HEK293 (cell line): ENCODE results near the gene PIK3R2.

ENCODE experiments used
- EGR2 ChIP-seq: fragments of 450-650 bp; formaldehyde crosslinking; IDR thresholded peaks from 2 replicates; pipeline ENCODE4 v1.5.1; 2016; ENCODE audit warnings: low read depth, missing biosample characterization, missing genetic modification characterization
- FEZF1 ChIP-seq: fragments of 450-650 bp; formaldehyde crosslinking; IDR thresholded peaks from 2 replicates; pipeline ENCODE4 v1.5.1; 2016; ENCODE audit warnings: missing biosample characterization, missing genetic modification characterization
- OSR2 ChIP-seq: fragments of 450-650 bp; formaldehyde crosslinking; IDR thresholded peaks from 2 replicates; pipeline ENCODE4 v1.5.1; 2016; ENCODE audit warnings: missing biosample characterization, missing genetic modification characterization
- REPIN1 ChIP-seq: fragments of 450-650 bp; formaldehyde crosslinking; IDR thresholded peaks from 2 replicates; pipeline ENCODE4 v1.5.1; 2017; ENCODE audit warnings: missing biosample characterization, missing genetic modification characterization, low read depth
- SCRT2 ChIP-seq: fragments of 450-650 bp; formaldehyde crosslinking; IDR thresholded peaks from 2 replicates; pipeline ENCODE4 v1.5.1; 2016; ENCODE audit warnings: missing biosample characterization, missing genetic modification characterization
- YY1 ChIP-seq: fragments of 450-650 bp; formaldehyde crosslinking; IDR thresholded peaks from 2 replicates; pipeline ENCODE4 v1.5.1; 2018; ENCODE audit warnings: missing biosample characterization, missing genetic modification characterization
- ZBTB8A ChIP-seq: fragments of 450-650 bp; formaldehyde crosslinking; IDR thresholded peaks from 2 replicates; pipeline ENCODE4 v1.5.1; 2016; ENCODE audit warnings: missing biosample characterization, missing genetic modification characterization
- ZIC2 ChIP-seq: fragments of 450-650 bp; formaldehyde crosslinking; IDR thresholded peaks from 2 replicates; pipeline ENCODE4 v1.5.1; 2016; ENCODE audit warnings: missing biosample characterization, missing genetic modification characterization
- ZNF132 ChIP-seq: fragments of 450-650 bp; formaldehyde crosslinking; IDR thresholded peaks from 2 replicates; pipeline ENCODE4 v1.5.1; 2017; ENCODE audit warnings: missing biosample characterization, missing genetic modification characterization, borderline replicate concordance
- ZNF133 ChIP-seq: fragments of 450-650 bp; formaldehyde crosslinking; IDR thresholded peaks from 2 replicates; pipeline ENCODE4 v1.5.1; 2016; ENCODE audit warnings: missing biosample characterization, missing genetic modification characterization
- ZNF2 ChIP-seq: fragments of 450-650 bp; formaldehyde crosslinking; IDR thresholded peaks from 2 replicates; pipeline ENCODE4 v1.5.1; 2016; ENCODE audit warnings: missing biosample characterization, missing genetic modification characterization
- ZNF248 ChIP-seq: fragments of 450-650 bp; formaldehyde crosslinking; IDR thresholded peaks from 2 replicates; pipeline ENCODE4 v1.5.1; 2017; ENCODE audit warnings: missing biosample characterization, missing genetic modification characterization
- ZNF266 ChIP-seq: fragments of 450-650 bp; formaldehyde crosslinking; IDR thresholded peaks from 2 replicates; pipeline ENCODE4 v1.5.1; 2016; ENCODE audit warnings: missing biosample characterization, missing genetic modification characterization, low read depth
- ZNF335 ChIP-seq: fragments of 450-650 bp; formaldehyde crosslinking; conservative IDR thresholded peaks from 2 replicates; pipeline ENCODE4 v1.5.1; 2016; ENCODE audit warnings: missing biosample characterization, missing genetic modification characterization
- ZNF473 ChIP-seq: fragments of 450-650 bp; formaldehyde crosslinking; IDR thresholded peaks from 2 replicates; pipeline ENCODE4 v1.5.1; 2017; ENCODE audit warnings: missing biosample characterization, missing genetic modification characterization
- ZNF585B ChIP-seq: fragments of 450-650 bp; formaldehyde crosslinking; IDR thresholded peaks from 2 replicates; pipeline ENCODE4 v1.5.1; 2016; ENCODE audit warnings: missing biosample characterization, missing genetic modification characterization
- ZNF777 ChIP-seq: fragments of 450-650 bp; formaldehyde crosslinking; IDR thresholded peaks from 2 replicates; pipeline ENCODE4 v1.5.1; 2017; ENCODE audit warnings: missing biosample characterization, missing genetic modification characterization, borderline replicate concordance
- TF ChIP-seq, protein P1 (sequence below): fragments of 450-650 bp; formaldehyde crosslinking; IDR thresholded peaks from 2 replicates; pipeline ENCODE4 v1.5.1; 2016; ENCODE audit warnings: missing biosample characterization, missing genetic modification characterization, low read depth
- TF ChIP-seq, protein P2 (sequence below): fragments of 450-650 bp; formaldehyde crosslinking; IDR thresholded peaks from 2 replicates; pipeline ENCODE4 v1.5.1; 2017; ENCODE audit warnings: missing biosample characterization, missing genetic modification characterization
- TF ChIP-seq, protein P3 (sequence below): fragments of 450-650 bp; formaldehyde crosslinking; IDR thresholded peaks from 2 replicates; pipeline ENCODE4 v1.5.1; 2016; ENCODE audit warnings: missing biosample characterization, missing genetic modification characterization
- TF ChIP-seq, protein P4 (sequence below): fragments of 450-650 bp; formaldehyde crosslinking; IDR thresholded peaks from 2 replicates; pipeline ENCODE4 v1.5.1; 2016; ENCODE audit warnings: missing biosample characterization, missing genetic modification characterization
- TF ChIP-seq, protein P5 (sequence below): fragments of 450-650 bp; formaldehyde crosslinking; IDR thresholded peaks from 2 replicates; pipeline ENCODE4 v1.5.1; 2016; ENCODE audit warnings: missing biosample characterization, missing genetic modification characterization
- TF ChIP-seq, protein P6 (sequence below): fragments of 450-650 bp; formaldehyde crosslinking; IDR thresholded peaks from 2 replicates; pipeline ENCODE4 v1.5.1; 2016; ENCODE audit warnings: missing biosample characterization, missing genetic modification characterization
- TF ChIP-seq, protein P7 (sequence below): fragments of 450-650 bp; formaldehyde crosslinking; optimal IDR thresholded peaks from 2 replicates; pipeline ENCODE3; 2016; ENCODE audit warnings: missing biosample characterization, mild to moderate bottlenecking, missing genetic modification characterization

PIK3R2 gene

DNA sequence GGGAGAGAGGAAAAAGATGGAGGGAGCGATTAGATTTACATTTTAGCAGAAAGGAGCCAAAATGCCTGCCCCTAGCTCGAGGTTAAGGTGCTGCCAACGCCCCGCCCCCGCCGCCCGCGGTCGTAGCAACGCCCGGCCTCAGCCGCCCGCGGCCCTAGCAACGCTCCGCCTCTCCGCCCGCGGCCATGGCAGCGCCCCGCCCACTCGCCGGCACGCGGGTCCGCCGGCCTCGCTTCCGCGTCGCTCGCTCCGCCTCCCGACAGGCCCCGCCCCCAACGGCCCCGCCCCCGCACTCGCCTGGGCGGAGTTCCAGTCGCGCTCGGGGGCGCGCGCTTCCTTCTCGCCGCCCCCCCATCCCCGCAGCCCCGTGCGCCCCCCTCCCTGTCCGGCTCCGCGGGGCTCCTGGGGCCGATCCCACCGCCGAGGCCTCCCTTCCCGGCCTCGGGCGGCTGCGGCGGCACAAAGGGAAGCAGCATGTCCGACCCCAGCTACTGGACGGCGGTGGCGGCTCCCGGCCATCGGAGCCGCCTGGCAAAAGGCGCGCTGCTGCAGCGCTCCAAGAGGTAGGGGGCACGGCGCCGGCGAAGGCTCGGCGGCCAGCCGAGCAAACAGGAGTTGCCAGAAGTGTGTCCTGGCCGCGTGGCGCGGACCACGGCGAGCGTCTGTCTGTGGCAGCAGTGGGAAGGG lies 35.1 kb upstream of the PIK3R2 start (continued):
- TF ChIP-seq ZNF777 (tag by site-specific recombination) (peak; percentile 69; the same call in 1 of the 2 replicates), ZNF473 (tag by site-specific recombination) (no peak), SCRT2 (no peak), EGR2 (tag by site-specific recombination) (peak; percentile 74), REPIN1 (no peak), OSR2 (tag by site-specific recombination) (peak; percentile 89), FEZF1 (tag by site-specific recombination) (peak; percentile 88), ZBTB8A (tag by site-specific recombination) (peak; percentile 63), ZIC2 (tag by site-specific recombination) (0 out of 2 replicates have a peak, but pooled peaks have one; percentile 49), ZNF133 (no peak), ZNF585B (tag by site-specific recombination) (no peak), ZNF2 (tag by site-specific recombination) (no peak), ZNF248 (tag by site-specific recombination) (no peak), YY1 (no peak), ZNF266 (no peak), ZNF132 (tag by site-specific recombination) (no peak), ZNF335 (peak; percentile 42)
- TF ChIP-seq, protein P1, sequence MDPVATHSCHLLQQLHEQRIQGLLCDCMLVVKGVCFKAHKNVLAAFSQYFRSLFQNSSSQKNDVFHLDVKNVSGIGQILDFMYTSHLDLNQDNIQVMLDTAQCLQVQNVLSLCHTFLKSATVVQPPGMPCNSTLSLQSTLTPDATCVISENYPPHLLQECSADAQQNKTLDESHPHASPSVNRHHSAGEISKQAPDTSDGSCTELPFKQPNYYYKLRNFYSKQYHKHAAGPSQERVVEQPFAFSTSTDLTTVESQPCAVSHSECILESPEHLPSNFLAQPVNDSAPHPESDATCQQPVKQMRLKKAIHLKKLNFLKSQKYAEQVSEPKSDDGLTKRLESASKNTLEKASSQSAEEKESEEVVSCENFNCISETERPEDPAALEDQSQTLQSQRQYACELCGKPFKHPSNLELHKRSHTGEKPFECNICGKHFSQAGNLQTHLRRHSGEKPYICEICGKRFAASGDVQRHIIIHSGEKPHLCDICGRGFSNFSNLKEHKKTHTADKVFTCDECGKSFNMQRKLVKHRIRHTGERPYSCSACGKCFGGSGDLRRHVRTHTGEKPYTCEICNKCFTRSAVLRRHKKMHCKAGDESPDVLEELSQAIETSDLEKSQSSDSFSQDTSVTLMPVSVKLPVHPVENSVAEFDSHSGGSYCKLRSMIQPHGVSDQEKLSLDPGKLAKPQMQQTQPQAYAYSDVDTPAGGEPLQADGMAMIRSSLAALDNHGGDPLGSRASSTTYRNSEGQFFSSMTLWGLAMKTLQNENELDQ (tag by site-specific recombination), result no peak
- TF ChIP-seq, protein P2, sequence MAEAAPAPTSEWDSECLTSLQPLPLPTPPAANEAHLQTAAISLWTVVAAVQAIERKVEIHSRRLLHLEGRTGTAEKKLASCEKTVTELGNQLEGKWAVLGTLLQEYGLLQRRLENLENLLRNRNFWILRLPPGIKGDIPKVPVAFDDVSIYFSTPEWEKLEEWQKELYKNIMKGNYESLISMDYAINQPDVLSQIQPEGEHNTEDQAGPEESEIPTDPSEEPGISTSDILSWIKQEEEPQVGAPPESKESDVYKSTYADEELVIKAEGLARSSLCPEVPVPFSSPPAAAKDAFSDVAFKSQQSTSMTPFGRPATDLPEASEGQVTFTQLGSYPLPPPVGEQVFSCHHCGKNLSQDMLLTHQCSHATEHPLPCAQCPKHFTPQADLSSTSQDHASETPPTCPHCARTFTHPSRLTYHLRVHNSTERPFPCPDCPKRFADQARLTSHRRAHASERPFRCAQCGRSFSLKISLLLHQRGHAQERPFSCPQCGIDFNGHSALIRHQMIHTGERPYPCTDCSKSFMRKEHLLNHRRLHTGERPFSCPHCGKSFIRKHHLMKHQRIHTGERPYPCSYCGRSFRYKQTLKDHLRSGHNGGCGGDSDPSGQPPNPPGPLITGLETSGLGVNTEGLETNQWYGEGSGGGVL (tag by site-specific recombination), result 0 out of 2 replicates have a peak, but pooled peaks have one; percentile 16
- TF ChIP-seq, protein P3, sequence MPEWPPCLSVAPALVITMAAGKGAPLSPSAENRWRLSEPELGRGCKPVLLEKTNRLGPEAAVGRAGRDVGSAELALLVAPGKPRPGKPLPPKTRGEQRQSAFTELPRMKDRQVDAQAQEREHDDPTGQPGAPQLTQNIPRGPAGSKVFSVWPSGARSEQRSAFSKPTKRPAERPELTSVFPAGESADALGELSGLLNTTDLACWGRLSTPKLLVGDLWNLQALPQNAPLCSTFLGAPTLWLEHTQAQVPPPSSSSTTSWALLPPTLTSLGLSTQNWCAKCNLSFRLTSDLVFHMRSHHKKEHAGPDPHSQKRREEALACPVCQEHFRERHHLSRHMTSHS, result no peak
- TF ChIP-seq, protein P4, sequence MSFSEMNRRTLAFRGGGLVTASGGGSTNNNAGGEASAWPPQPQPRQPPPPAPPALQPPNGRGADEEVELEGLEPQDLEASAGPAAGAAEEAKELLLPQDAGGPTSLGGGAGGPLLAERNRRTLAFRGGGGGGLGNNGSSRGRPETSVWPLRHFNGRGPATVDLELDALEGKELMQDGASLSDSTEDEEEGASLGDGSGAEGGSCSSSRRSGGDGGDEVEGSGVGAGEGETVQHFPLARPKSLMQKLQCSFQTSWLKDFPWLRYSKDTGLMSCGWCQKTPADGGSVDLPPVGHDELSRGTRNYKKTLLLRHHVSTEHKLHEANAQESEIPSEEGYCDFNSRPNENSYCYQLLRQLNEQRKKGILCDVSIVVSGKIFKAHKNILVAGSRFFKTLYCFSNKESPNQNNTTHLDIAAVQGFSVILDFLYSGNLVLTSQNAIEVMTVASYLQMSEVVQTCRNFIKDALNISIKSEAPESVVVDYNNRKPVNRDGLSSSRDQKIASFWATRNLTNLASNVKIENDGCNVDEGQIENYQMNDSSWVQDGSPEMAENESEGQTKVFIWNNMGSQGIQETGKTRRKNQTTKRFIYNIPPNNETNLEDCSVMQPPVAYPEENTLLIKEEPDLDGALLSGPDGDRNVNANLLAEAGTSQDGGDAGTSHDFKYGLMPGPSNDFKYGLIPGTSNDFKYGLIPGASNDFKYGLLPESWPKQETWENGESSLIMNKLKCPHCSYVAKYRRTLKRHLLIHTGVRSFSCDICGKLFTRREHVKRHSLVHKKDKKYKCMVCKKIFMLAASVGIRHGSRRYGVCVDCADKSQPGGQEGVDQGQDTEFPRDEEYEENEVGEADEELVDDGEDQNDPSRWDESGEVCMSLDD (tag by site-specific recombination), result 0 out of 2 replicates have a peak, but pooled peaks have one; percentile 28
- TF ChIP-seq, protein P5, sequence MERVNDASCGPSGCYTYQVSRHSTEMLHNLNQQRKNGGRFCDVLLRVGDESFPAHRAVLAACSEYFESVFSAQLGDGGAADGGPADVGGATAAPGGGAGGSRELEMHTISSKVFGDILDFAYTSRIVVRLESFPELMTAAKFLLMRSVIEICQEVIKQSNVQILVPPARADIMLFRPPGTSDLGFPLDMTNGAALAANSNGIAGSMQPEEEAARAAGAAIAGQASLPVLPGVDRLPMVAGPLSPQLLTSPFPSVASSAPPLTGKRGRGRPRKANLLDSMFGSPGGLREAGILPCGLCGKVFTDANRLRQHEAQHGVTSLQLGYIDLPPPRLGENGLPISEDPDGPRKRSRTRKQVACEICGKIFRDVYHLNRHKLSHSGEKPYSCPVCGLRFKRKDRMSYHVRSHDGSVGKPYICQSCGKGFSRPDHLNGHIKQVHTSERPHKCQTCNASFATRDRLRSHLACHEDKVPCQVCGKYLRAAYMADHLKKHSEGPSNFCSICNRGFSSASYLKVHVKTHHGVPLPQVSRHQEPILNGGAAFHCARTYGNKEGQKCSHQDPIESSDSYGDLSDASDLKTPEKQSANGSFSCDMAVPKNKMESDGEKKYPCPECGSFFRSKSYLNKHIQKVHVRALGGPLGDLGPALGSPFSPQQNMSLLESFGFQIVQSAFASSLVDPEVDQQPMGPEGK (tag by site-specific recombination), result peak; percentile 85
- TF ChIP-seq, protein P6, sequence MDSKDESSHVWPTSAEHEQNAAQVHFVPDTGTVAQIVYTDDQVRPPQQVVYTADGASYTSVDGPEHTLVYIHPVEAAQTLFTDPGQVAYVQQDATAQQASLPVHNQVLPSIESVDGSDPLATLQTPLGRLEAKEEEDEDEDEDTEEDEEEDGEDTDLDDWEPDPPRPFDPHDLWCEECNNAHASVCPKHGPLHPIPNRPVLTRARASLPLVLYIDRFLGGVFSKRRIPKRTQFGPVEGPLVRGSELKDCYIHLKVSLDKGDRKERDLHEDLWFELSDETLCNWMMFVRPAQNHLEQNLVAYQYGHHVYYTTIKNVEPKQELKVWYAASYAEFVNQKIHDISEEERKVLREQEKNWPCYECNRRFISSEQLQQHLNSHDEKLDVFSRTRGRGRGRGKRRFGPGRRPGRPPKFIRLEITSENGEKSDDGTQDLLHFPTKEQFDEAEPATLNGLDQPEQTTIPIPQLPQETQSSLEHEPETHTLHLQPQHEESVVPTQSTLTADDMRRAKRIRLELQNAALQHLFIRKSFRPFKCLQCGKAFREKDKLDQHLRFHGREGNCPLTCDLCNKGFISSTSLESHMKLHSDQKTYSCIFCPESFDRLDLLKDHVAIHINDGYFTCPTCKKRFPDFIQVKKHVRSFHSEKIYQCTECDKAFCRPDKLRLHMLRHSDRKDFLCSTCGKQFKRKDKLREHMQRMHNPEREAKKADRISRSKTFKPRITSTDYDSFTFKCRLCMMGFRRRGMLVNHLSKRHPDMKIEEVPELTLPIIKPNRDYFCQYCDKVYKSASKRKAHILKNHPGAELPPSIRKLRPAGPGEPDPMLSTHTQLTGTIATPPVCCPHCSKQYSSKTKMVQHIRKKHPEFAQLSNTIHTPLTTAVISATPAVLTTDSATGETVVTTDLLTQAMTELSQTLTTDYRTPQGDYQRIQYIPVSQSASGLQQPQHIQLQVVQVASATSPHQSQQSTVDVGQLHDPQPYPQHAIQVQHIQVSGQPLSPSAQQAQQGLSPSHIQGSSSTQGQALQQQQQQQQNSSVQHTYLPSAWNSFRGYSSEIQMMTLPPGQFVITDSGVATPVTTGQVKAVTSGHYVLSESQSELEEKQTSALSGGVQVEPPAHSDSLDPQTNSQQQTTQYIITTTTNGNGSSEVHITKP (tag by site-specific recombination), result peak; percentile 23; the same call in 1 of the 2 replicates
- TF ChIP-seq, protein P7, sequence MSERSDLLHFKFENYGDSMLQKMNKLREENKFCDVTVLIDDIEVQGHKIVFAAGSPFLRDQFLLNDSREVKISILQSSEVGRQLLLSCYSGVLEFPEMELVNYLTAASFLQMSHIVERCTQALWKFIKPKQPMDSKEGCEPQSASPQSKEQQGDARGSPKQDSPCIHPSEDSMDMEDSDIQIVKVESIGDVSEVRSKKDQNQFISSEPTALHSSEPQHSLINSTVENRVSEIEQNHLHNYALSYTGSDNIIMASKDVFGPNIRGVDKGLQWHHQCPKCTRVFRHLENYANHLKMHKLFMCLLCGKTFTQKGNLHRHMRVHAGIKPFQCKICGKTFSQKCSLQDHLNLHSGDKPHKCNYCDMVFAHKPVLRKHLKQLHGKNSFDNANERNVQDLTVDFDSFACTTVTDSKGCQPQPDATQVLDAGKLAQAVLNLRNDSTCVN (tag by site-specific recombination), result peak; percentile 81
